Fibroblast of villous mesenchyme (primary cell): ENCODE data around the gene ADIG. TPM values are rescaled to one million over a fixed set of nuclear protein-coding genes. Genes with fewer than 3 reads are reported as not detected.

Experiments used
- DNase-seq: peaks from one replicate; pipeline ENCODE4 v3.0.0-alpha.2; 2010; ENCODE audit warnings: low read depth
- H3K4me3 ChIP-seq: 2 replicates; pipeline ENCODE4 v1.5.1; 2011; ENCODE audit warnings: low read depth, mild to moderate bottlenecking, low read length
- CTCF ChIP-seq: IDR thresholded peaks from 2 replicates; pipeline ENCODE4 v1.5.1; 2012; ENCODE audit warnings: low read depth, mild to moderate bottlenecking, low read length; ENCODE audit not compliant: insufficient read depth
- total RNA-seq: library from RNA; depleted of rRNA; stranded (reverse); fragments of >200 nt; gene quantifications from 2 replicates; pipeline ENCODE4 v1.2.3, GENCODE V29; 2012

The ADIG gene
- total RNA-seq, 1 donor = not detected

GRCh38 chr20:38566036-38566598 is 14.9 kb upstream of the ADIG start:
- DNase-seq = no peak
- TF ChIP-seq CTCF = no peak
- H3K4me3 ChIP-seq = no peak overlapping the region

GRCh38 chr20:38569747-38570525 is 11.1 kb upstream of the ADIG start:
- TF ChIP-seq CTCF = no peak
- no peak overlapping the region for H3K4me3 ChIP-seq
- DNase-seq = no peak

GRCh38 chr20:38573413-38573812 is 7.6 kb upstream of the ADIG start:
- H3K4me3 ChIP-seq = no peak overlapping the region
- DNase-seq = no peak
- no peak for TF ChIP-seq CTCF

- TF ChIP-seq CTCF = no peak
- DNase-seq = no peak
Observed at GRCh38 chr20:38579219-38579910, 1.6 kb upstream of the ADIG start.

GRCh38 chr20:38579921-38580320 is 1.1 kb upstream of the ADIG start:
- no peak overlapping the region for H3K4me3 ChIP-seq
- no peak for TF ChIP-seq CTCF
- DNase-seq = no peak

More at GRCh38 chr20:38579219-38579910, 1.6 kb upstream of the ADIG start:
- no peak overlapping the region for H3K4me3 ChIP-seq

- H3K4me3 ChIP-seq = no peak overlapping the region
- no peak for TF ChIP-seq CTCF
- no peak for DNase-seq
Observed at GRCh38 chr20:38581830-38582358, 897 bp downstream of the ADIG start.
